ENCODE data around the gene CDH6. TPM values are rescaled to one million over a fixed set of nuclear protein-coding genes. Genes with fewer than 3 reads are reported as not detected.

CDH6 gene
- total RNA-seq, 1 donor from 2014 or later = not detected

DNA sequence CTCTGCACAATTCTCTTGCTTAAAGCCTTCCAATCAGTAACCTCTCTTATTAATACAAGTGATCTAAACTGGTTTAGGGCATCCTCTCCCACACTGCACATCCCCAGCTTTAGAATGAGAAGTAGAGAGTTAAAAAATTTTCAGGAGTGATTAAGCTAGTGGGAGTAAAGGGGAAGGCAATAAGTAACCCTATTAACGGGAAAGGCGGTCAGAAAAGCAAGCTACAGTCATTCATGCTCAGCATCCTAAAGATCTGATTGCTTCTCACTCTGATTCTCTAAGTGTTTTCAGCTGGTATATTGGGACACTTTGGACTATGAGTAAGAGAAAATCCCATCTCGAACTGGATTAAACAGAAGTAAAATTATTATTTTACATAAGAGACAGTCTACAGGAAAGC lies 15.8 kb downstream of the CDH6 start:
- Mint-ChIP-seq H3K9me3 (no peaks in the 10 kb centered on the region), H3K36me3 (ENCODE audit: low read depth) (no peaks in the 10 kb centered on the region), H3K27me3 (no peaks in the 10 kb centered on the region), H3K4me3 (no peak overlapping the region), H3K27ac (no peak overlapping the region), H3K4me1 (no peaks in the 10 kb centered on the region)
- ChIA-PET POLR2A (no interaction called here), CTCF (no interaction called here)
- intact Hi-C loops (cut with micrococcal nuclease) = no loop called here
- ATAC-seq (ENCODE audit: low read depth) (no peak), DNase-seq (no peak)
- TF ChIP-seq, protein P1, sequence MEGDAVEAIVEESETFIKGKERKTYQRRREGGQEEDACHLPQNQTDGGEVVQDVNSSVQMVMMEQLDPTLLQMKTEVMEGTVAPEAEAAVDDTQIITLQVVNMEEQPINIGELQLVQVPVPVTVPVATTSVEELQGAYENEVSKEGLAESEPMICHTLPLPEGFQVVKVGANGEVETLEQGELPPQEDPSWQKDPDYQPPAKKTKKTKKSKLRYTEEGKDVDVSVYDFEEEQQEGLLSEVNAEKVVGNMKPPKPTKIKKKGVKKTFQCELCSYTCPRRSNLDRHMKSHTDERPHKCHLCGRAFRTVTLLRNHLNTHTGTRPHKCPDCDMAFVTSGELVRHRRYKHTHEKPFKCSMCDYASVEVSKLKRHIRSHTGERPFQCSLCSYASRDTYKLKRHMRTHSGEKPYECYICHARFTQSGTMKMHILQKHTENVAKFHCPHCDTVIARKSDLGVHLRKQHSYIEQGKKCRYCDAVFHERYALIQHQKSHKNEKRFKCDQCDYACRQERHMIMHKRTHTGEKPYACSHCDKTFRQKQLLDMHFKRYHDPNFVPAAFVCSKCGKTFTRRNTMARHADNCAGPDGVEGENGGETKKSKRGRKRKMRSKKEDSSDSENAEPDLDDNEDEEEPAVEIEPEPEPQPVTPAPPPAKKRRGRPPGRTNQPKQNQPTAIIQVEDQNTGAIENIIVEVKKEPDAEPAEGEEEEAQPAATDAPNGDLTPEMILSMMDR (IDR thresholded peaks at IDR 0.05) = no peak

DNA sequence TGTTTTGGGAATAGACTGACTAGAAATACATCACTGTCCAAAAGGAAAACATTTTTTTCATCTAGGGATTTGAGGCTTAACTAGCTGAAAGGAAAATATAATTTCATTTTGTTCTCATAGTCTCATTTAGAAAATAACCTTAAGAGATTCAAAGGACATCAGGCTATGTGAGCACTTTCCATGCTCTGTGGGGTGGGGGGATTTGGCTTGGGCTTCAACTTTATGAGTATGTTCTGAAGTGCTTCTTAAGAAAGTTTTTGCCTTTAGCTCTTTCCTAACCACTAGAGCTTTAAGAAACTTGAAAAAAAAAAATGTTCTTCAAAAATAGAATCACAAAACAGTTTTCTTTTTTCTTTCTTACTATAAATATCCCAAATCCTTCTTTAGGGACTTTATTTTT lies 17.6 kb downstream of the CDH6 start:
- TF ChIP-seq, protein P1 (IDR thresholded peaks at IDR 0.05) = no peak
- CTCF ChIA-PET = interaction anchor here (0.5 to 1.3 kb wide), 2 partner anchors 25 to 70 kb away, joined by 3 to 4 read pairs; no protein-coding TSS in a partner anchor
- Mint-ChIP-seq H3K27me3 (no peaks in the 10 kb centered on the region), H3K9me3 (no peaks in the 10 kb centered on the region), H3K4me1 (no peaks in the 10 kb centered on the region), H3K36me3 (ENCODE audit: low read depth) (no peaks in the 10 kb centered on the region), H3K4me3 (no peak overlapping the region), H3K27ac (no peak overlapping the region)
- POLR2A ChIA-PET = no interaction called here
- DNase-seq (no peak), ATAC-seq (ENCODE audit: low read depth) (no peak)
- intact Hi-C loops (cut with micrococcal nuclease) = no loop called here

DNA sequence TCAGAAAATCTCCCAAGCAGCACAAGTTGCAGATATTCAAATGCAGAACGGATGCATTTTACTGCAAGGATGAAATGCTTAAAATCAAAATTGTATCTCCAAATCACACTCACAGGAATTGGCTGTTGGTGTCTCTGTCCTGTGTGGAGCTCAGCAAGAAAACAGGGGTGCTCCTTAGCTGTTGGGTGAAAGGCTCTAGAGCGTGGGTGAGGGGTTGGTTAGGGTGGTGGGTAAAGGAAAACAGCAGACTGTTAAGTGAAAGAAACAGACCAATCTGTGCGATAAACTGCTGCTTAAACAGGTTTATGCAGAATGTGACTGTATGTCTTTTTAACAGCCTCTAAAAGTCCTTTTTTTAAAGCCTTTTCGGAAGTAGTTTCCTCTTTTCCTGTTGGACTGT lies 19.8 kb downstream of the CDH6 start:
- TF ChIP-seq, protein P1 (IDR thresholded peaks at IDR 0.05) = no peak
- Mint-ChIP-seq H3K4me3 (no peak overlapping the region), H3K27me3 (no peaks in the 10 kb centered on the region), H3K27ac (no peak overlapping the region), H3K4me1 (no peaks in the 10 kb centered on the region), H3K9me3 (no peaks in the 10 kb centered on the region), H3K36me3 (ENCODE audit: low read depth) (no peaks in the 10 kb centered on the region)
- ATAC-seq (ENCODE audit: low read depth) (no peak), DNase-seq (no peak)
- ChIA-PET CTCF (no interaction called here), POLR2A (no interaction called here)
- intact Hi-C loops (cut with micrococcal nuclease) = no loop called here

DNA sequence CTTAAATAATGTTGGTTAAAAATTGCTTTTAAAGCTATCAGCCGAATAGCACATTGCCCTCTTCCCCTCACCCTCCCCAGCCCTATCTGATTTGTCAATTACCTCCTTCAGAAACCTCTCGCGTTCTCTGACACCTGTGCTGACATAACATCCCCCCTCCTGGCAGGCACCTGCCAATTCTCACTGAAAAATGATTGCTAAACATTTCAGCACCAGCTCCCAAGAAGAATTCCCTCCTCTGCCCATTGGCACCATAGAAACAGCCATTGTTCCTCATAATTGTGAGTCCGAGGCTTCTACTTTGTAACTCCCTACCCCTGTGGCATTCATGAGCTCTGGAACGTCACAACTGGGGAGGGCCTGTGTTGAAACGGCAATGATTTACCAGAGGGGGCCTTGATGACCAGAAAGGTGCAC lies 20.2 kb downstream of the CDH6 start:
- H3K9me3 Mint-ChIP-seq = no peaks in the 10 kb centered on the region
- ATAC-seq (ENCODE audit: low read depth) (no peak), DNase-seq (no peak)
- ChIA-PET CTCF (interaction anchor here (1.3 kb wide), 1 partner anchor 10 kb away, joined by 3 read pairs; no protein-coding TSS in a partner anchor), POLR2A (no interaction called here)
- H3K27ac Mint-ChIP-seq = no peak overlapping the region
- intact Hi-C loops (cut with micrococcal nuclease) = no loop called here
- no peaks in the 10 kb centered on the region for H3K36me3 Mint-ChIP-seq (ENCODE audit: low read depth)
- TF ChIP-seq, protein P1 (IDR thresholded peaks at IDR 0.05) = no peak
- H3K4me1 Mint-ChIP-seq = no peaks in the 10 kb centered on the region
- H3K4me3 Mint-ChIP-seq = no peak overlapping the region
- no peaks in the 10 kb centered on the region for H3K27me3 Mint-ChIP-seq

DNA sequence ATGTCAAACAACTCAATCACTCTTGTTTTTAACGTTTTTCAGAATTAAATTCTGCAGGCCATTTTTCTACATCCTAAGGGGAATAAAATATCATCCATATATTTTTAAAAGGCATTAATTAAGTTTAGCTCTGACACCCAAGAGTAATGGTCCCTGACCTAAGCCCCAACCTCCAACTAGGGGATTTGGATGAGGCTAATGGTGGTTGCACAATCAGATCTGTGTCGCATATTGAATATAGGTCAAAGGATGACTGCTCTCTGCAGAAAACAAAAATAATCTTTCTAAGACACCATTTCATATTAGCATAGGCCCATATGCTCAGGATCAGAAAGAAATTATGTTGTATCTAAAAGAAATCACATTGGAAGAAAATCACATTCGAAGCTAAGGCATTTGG lies 20.7 kb downstream of the CDH6 start:
- Mint-ChIP-seq H3K4me3 (no peak overlapping the region), H3K4me1 (no peaks in the 10 kb centered on the region), H3K27ac (no peak overlapping the region), H3K27me3 (no peaks in the 10 kb centered on the region), H3K9me3 (no peaks in the 10 kb centered on the region), H3K36me3 (ENCODE audit: low read depth) (no peaks in the 10 kb centered on the region)
- no peak for DNase-seq
- POLR2A ChIA-PET = no interaction called here
- CTCF ChIA-PET = interaction anchor here (1.3 kb wide), 1 partner anchor 9 kb away, joined by 3 read pairs; no protein-coding TSS in a partner anchor
- intact Hi-C loops (cut with micrococcal nuclease) = no loop called here
- ATAC-seq (ENCODE audit: low read depth) = no peak
- TF ChIP-seq, protein P1 (IDR thresholded peaks at IDR 0.05) = no peak

Measured in activated B cell treated with CpG ODN at 0.5 μM for 24 hours (primary cell).